Fibroblast of skin of right biceps (primary cell): ENCODE data around the gene MYZAP.
A peak's percentile ranks its signal among the peaks of the same experiment; 100 is the strongest.

Source experiments
- DNase-seq: peaks from one replicate; pipeline ENCODE4 v3.0.0-alpha.2; 2013

Gene MYZAP

DNA sequence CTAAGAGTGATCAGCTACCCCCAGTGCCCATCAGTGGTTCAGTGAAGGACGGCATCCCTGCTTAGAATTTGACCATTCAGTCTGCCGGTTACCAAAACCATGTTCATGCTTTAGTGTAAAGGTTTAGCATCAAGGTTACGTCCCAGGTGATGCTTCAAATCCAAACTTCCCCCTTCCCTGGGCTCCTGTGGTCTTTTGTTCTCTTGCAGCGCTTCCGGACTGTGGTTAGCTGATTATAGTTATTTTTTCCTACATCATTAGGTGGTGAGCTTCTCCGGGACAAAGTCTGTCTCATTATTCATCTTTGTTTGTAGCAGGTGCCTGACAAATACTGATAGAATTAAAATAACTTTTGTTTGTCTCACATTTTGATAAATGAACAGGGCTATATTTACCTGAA, 28.3 kb upstream of the MYZAP start:
- no peak for DNase-seq

DNA sequence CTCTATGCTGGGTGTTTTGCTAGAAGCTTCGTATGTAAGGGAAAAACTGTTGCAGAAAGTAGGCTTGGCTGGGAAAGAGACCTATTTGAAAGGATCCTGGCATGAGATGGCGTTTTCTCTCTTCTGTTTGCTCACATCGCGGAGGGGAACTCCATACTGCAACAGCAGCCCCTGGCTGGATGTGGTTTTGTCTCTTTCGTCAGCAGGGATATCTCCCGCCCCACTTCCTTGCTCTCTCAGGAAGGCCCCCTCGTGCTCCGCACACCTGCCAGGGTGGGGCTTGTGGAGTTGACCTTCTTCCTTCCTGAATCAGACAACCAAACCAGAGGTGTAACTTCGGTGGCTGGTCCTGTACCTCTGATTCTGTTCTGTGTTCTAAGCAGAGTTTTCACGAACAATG, 26.4 kb upstream of the MYZAP start:
- no peak for DNase-seq

DNA sequence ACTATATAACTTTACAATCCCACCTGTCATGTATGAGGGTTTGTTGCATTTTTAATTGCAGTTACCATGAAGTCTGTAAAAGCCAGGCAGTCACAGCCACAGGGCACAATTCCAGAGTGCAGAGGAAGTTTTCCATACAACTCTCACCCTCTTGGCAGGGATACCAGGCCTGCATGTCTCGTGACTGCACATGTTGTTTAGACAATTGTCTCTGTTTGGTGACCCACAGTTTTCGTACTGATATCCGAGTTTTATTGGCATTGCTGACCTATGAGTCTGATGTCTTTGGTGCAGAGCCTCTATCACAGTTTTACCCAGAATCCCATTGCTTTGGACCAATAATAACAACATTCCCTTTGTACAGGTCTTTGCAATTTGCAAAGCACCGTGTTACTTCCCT, 24.9 kb upstream of the MYZAP start:
- DNase-seq, result no peak

DNA sequence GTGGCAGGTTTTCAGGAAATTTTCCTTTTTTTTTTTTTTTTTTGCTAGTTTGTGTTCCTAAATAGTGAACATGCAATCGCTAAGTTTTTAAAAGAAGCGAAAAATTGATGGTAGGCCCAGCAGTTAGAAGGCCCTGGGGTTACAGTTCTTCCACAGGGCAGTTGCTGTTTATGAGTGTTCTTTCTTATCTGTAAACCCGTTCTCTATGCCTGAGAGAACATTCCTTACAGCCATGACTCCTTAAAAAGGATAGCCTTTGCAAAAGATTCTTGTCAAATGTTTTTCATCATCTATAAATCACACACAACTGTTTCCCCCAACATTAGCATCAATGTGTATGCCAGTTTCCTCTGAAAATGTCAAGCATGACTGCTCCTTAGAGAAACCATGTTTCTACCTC, 23.8 kb upstream of the MYZAP start:
- DNase-seq, result no peak

DNA sequence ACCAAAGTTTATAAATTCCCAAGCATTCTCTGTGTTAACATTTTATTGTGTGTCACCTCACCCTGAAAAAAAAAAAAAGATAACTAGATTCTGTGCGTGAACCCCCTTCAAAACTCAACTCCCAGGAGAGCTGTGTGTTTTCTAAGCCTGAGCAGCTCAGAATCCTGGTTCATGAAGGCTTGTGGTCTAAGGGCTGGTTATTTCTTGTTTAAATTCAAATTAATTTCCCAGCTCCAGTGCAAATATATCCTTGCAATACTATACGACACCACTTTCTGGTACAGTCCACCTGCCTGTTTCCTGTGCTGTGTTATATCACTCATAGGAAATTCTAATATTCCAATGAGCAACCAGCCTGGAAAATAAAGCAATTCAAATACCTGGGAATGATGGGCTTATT, 23.4 kb upstream of the MYZAP start:
- no peak for DNase-seq

DNA sequence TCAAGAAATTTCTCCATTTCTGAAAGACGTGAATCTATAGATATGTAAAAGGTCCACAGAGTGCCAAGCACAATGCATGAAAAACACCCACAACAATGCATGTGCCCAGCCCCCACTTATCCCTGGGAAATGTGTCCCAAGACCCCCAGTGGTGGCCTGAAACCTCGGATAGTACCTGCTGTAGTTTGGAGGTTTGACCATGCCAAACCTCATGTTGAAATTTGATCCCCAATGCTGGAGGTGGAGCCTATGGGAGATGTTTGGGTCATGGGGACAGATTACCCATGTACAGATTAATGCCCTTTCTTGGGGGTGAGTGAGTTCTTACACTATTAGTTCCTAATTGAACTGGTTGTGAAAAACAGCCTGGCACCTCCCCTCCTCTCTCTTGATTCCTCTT, 21.4 kb upstream of the MYZAP start:
- no peak for DNase-seq

DNA sequence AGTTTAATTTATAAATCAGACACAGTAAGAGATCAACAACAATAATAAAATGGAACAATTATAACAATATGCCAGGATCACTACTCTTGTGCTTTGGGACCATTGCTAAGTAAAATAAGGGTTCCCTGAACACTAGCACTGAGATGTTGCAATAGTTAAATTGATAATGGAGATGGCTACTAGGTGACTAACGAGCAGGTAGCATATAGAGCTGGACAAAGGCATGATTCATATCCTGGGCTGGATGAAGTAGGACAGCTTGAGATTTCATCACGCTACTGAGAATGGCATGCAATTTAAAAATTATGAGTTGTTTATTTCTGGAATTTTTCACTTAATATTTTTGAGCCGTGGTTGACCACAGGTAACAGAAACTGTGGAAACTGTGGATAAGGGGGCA, 20.7 kb upstream of the MYZAP start:
- peak; percentile 70 for DNase-seq

DNA sequence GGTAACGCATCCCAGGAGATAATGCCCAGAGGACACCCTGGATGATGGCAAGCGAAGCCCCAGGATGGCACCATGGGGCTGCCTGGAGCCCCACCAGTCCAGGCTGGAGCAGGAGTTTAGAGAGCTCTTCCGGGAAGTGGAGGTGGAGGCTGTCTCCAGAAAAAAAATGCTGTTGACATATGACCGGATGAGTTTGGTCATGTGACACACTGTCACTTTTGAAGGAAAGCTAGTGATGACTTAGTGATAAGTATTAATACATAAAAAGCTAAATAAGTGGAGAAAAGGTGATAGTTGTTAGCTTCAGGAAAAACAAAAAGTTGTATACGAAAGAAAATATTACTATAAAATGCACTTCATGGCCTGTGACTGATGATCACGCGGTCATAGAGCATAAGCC, 20.0 kb upstream of the MYZAP start:
- no peak for DNase-seq

DNA sequence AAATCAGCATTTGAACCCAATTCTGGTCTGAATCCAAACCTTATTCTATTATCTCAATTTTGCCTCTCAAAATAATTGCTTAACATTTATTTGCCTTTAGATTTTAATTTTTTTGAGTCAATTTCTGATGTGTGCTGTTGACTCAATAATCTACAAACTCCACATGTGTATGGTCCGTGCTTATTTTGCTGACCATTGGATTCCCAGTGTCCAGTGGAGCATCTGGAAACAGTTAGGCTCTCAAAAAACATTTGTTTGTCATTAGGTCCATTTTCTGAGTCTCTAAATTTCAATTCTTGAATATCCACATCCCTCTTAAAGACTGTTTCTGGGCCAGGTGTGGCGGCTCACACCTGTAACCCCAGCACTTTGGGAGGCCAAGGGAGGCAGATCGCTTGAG, 19.2 kb upstream of the MYZAP start:
- no peak for DNase-seq

DNA sequence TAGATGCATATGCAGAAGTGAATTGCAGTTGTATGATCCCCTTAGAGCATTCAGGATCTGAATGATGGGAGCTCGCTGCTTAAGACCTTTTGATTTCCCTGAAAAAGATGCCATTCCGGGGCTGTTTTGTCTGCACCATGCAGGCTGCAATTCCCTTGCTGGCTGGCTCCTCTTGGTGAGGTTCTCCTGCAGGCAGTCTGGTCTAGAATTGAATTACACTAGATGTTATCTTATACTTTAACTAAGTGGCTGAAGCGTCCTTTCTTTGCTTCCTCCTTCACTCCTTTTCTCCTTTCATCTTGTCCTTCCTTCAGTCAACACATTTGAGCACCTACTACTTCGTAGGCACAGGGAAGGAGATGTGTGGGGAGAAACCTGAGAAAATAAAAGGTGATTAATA, 18.6 kb upstream of the MYZAP start:
- DNase-seq, result no peak

DNA sequence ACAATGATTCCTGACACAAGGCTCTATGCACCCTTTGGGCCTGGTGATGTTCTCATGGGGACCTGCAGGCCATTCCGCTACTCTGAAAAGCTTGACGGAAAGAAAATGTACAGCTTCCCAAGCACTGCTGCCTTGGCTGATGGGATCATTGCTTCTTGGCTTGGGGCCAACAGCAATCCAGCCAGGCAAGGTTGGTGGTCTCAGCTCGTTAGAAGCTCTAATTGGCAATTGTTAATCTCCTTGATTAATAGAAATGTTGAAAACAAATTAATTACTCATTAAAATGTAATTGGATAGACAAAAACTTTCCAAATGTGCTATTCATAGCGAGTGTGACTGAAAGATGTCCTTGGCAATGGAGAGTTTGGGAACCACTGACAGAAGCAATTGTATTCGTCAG, 16.3 kb upstream of the MYZAP start:
- DNase-seq, result no peak

DNA sequence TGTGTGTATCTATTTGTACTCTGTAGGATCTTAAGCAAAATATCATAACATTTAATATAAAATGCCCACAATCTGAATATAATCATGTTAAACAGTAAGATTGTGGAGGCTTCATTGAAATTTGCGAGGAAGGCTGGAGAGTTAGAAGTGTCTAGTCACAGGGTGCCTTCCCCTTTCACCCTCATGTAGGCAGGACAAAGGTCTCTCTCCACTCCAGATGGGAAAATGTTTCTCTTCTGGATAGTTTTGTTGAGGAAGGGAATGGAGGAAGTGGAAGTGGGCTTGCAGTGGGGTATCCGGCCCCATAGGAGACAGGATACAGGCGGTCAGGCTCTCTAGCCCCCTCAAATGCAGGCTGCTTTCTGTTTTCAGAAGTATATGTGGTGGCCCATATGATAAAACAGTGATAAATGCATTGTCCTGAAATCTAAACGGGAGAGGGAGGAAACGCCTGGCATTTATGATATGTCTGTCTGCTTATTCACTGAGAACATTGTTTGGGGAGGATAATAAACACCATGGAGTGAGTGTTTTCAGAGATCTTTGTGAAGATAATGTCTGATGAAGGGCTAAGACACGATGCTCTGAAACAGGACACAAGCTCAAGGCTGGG, 13.3 kb upstream of the MYZAP start:
- no peak for DNase-seq

DNA sequence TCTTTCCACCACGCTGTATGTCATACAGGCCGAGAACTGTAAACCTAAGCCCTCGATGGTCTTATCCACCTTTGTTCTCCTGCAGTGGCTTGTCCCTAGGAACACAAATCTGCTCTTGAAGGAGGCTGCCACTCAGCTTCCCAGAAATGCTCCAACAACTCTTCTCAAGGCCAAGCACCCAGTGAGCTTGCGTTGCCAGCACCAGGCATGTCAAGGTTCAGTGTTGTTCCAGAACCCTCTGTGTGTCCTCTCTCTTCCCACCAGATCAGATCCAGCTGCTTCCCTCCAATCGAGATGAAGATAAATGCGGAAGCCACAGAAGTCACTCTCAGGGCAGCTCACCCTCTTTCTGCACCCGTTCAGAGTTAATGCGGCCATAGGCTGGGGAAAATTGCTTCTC, 11.3 kb upstream of the MYZAP start:
- no peak for DNase-seq

DNA sequence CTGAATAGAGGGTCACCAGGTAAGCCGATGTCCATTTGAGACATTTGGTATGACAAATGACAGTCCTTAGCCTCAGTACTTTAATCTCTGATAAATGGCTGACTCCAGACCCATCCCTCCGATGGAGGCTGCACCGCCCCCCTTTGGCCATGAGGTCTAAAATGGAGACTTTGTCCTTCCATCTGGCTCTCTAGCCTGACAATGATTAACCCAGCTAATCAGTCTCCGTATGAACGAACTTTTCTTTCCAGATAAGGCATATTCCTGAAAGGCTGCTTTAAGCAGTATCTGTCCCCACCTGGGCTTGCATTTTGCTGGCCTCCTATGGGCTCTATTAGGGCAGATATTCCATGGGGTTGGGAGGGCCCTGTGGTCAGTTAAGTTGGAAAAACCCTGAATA, 10.8 kb upstream of the MYZAP start:
- no peak for DNase-seq

DNA sequence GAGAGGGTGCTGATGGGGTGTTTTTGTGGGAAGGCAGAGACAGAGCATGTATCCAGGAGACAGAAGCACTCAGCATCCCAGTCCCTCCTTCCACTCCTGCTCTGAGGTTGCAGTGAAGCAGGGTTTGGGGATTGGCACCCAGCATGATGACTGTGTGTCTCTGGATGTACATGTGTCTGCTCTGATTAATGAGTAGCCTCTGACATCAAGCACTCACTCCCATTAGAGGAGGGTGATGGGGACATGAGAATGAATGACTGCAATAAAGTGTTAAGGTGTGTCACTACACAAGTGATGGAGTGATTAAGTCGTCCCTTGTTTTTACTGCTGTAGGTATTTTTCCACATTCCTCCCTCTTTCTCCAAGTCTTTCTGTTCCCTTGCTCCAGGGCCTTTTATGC, 9.6 kb upstream of the MYZAP start:
- no peak for DNase-seq

DNA sequence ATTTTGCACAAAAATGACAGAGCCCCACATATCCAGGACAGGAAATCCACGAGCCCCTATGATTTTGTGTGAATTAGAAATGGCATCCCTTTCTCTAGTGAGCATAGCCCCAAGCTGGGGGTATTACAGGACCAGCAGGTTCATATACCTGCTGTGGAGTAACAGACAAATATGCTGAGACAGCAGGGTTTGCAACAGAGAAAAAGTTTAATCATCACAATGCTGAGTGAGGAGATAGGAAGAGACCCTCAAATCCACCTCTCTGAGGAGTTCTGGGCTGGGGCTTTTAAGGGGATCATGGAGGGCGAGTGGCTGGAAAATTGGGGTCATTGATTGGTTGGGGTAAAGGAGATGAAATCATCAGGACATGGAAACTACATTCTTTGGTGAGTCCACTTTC, 8.4 kb upstream of the MYZAP start:
- DNase-seq, result no peak

DNA sequence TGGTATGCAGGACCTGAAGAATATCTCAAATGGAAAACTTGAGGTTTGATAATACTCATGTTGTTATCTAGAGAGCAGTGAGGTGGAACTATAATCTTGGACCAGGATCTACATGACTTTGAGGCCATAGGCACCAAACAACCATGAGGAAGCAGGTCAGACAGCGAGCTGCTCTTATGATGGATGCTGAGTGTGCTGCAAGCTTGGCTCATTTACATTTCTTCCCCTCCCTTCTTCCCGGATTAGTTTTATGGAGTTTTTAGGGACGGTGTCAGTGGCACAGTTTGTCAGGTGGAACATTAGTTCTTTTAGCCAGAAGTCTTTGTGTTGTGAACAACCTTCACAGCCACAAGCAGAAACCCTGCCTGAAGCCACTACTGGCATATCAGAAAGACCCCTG, 8.0 kb upstream of the MYZAP start:
- no peak for DNase-seq

DNA sequence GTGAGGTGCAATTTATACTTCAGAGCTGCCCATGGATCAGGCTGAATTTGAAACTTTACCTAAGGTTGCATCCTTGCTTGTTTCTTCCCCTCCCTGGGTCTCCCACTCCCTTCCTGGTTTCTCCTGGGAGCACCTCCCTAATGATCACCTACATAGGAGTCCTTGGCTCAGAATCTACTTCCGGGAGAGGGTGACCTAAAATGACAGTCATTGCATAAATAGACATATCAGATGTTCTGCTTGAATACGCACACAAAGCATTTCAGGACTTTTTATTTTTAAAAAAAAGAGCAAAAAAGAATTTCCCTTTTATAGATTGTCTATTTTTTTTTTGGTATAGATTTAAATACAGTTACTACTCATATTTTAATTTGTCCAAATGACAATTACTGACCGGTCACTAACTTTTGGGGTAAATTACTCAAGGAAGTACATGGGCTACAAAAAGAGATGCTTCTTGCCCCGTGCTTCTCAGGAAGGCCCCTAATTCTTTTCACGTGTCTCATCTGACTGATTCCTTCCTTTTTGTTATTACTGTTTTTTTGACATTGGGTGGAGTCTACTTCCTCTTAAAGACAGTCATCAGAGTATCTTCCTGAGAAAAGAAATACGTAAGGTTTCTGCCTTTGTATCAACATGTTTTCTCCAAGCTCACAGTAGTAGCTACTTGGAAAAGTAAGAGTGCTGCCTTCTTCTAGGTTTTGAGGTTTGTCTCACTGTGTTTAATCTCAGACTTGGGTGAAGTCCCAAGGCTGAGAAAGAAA, 4.9 kb upstream of the MYZAP start:
- no peak for DNase-seq

DNA sequence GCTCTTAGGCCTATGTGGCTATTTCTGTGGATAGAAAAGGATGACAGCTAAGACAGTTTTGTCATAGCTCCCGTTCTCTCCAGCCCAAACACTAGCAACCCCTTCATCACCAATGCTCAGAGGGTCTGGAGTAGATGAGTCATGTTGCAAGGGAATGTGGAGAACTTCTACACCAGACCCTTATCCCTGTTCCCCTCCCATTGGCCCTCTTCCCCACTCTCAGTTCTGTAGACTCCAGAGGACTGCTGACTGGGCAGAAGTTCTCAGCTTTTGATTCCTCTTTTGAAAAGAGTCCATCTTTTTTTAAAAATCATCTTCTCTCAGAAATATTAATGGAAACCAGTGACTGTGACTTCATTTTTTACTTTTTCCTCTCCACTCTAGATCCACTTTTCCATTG, 2.4 kb upstream of the MYZAP start:
- DNase-seq, result peak; percentile 7

DNA sequence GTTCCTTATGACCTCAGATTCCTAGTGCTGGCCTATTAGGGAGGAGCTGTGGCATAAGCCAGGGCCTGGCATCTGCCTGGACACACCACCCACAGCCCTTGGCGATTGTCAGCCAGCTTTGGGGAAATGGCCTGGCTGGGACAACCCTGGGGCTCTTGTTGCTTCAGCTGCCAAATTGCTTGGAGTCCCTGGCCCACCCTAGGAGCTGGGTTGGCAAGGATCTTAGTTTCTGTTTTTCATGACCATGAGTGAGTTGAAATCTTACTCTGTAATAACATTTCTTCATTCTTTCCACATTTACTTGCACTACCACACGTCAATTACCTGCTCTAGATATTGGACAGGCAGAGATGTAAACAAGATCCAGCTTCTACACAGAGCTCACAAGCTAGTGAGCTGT, 1.9 kb upstream of the MYZAP start:
- DNase-seq, result no peak

DNA sequence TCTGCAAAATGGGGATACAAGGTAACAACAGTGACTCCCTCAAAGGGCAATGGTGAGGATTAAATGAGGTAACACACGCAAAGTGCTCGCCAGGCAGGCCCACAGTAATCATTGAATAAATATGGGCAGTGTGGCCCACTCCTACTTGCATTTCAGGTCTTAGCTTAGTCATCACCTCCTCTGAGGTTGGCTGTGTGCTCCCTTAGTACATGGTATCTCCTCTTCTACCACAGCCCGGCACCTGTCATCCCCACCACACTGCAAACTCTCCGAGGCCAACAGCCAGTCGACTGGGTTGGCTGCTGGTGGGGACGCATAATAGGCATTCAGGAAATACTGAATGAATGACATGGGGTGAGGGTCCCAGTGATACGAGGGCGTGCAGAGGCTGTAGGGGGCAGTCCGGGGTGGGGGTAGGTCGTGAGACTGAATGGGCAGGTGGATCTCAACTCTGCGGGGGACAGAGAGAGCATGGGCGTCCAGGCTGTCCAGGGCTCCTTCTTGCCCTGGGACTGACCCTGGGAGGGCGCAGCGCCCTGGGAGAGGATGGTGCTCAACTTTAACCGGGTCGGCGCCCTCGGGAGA, 375 bp upstream of the MYZAP start:
- no peak for DNase-seq

DNA sequence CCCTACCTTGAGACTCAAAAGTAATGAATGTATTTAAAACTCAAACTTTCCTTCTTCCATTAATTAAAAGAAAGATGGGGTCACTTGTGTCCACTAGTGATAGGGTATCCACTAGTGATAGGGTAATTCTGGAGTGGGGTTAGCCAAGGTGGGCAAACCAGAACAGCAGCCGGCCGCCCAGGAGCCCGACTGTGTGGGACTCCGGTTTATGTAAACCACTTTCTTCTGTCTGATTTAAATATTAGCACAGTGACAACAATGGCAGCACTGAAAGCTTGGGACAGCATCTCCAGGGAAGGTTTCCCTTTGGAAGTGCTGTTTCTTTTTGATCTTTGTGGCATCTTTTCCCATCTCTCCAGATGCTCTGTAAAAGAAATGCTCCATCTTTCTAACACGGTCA, 722 bp downstream of the MYZAP start:
- no peak for DNase-seq

DNA sequence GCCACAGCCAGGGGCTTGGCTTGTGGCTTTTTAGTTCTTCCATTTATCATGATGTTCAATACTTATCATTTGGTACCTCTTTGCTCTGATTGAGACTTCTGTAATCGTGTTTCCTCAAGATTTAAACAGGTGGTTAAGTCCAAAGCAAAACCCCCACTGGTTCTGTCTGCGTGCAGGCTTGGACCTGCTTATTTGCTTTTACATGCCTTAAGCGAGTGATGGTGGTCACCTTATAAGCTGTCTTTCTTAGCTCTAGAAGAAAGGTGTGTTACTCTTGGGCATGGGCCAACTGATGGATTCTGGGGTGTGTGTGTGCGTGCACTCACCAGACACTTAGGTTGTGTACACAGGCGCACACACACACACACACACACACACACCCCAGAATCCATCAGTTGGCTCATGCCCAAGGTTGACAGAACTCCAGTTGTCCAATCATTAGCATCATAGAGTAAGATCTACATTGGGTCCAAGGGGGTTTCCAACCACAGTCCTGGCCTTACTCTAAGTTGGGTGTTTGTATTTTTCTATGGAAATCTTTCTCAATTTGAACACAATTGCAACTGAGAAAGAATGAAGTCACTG, 1.2 kb downstream of the MYZAP start:
- DNase-seq, result no peak

DNA sequence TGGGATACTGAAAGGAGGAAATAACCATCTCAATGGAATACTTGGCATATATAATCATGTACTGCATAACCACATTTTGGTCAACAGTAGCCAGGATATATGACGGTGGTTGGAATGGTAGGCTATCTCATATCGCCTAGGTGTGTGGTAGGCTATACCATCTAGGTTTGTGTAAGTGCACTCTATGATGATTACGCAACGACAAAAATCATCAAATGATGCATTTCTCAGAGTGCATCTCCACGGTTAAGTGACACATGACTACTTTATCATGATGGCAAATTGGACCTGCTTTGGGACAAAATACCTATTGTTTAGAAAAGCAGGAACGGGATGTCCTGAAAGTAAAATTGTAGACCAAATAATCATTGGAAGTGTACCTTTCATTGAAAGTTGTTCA, 2.8 kb downstream of the MYZAP start:
- no peak for DNase-seq
